Activated CD4-positive, alpha-beta T cell treated with anti-CD3 and anti-CD28 coated beads, Interleukin-2, amount 10 ng/mL, durations not matched to agents 24 days and 14 days (primary cell): ENCODE measurements around the gene KCTD21. TPM values are rescaled to one million over a fixed set of nuclear protein-coding genes. Genes with fewer than 3 reads are reported as not detected.

Source experiments
- DNase-seq: peaks from one replicate; pipeline ENCODE4 v3.0.0; 2022
- H3K27ac Mint-ChIP-seq: one replicate; pipeline ENCODE4 v1.8.0; 2022; ENCODE audit warnings: mild to moderate bottlenecking, mixed read lengths
- H3K27me3 Mint-ChIP-seq: one replicate; pipeline ENCODE4 v1.8.0; 2022; ENCODE audit warnings: mixed read lengths
- H3K36me3 Mint-ChIP-seq: one replicate; pipeline ENCODE4 v1.8.0; 2022; ENCODE audit warnings: low read depth, mild to moderate bottlenecking, mixed read lengths
- H3K4me1 Mint-ChIP-seq: one replicate; pipeline ENCODE4 v1.8.0; 2021; ENCODE audit warnings: mixed read lengths
- H3K4me3 Mint-ChIP-seq: one replicate; pipeline ENCODE4 v1.8.0; 2022; ENCODE audit warnings: mild to moderate bottlenecking, moderate library complexity, mixed read lengths
- H3K9me3 Mint-ChIP-seq: one replicate; pipeline ENCODE4 v1.8.0; 2021; ENCODE audit warnings: mixed read lengths
- intact Hi-C: fragments of 100-400 bp; cut with micrococcal nuclease; formaldehyde crosslinking; loops from one replicate; pipeline ENCODE4 v1.15.1; 2023
- total RNA-seq: library from RNA; stranded (reverse); gene quantifications from 2 replicates; pipeline ENCODE4 v1.2.3, GENCODE V29; 2022

Gene KCTD21
- total RNA-seq, 1 donor from 2014 or later: 11.7 TPM

- Mint-ChIP-seq H3K4me3 (no peak overlapping the region), H3K36me3 (peaks cover 66% of the 10 kb centered on the region), H3K4me1 (peaks cover 15% of the 10 kb centered on the region), H3K27me3 (no peaks in the 10 kb centered on the region), H3K27ac (no peak overlapping the region), H3K9me3 (no peaks in the 10 kb centered on the region)
- no peak for DNase-seq
- intact Hi-C loops: no loop called here
Measured at GRCh38 chr11:78213526-78214330, 25.3 kb upstream of the KCTD21 start.

DNA sequence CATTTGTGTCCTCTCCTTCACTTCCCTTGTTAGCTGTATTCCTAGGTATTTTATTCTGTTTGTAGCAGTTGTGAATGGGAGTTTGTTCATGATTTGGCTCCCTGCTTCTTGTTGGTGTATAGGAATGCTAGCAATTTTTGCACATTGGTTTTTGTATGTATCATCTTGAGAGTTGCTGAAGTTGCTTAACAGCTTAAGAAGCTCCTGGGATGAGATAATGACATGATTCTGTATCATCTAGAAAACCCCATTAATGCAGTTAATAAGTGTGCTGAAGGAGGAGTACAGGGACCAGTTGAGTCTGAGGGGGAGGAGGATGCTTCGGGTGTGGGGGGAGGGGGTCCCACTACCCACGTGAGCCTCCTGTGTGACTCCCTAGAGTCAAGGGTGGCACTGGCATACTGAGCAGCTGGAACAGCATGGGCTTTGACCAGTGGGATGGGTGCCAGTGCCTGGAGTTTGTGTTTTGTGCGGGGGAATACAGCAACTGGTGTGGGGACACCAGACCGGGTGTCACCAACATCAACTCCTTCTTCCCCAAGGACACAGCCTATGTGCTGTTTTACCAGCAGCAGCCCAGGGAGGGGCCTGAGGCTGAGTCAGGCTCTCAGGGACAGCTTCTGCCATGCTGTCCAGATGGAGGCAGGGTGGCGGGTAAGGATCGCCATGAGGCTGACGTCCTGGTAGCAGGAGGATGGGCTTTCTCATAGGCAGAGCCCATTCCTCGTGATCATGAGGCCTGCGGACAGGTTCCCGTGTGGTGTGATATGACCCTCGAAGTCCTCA, 24.4 kb upstream of the KCTD21 start:
- intact Hi-C loops: no loop called here
- Mint-ChIP-seq H3K9me3 (no peaks in the 10 kb centered on the region), H3K36me3 (peaks cover 63% of the 10 kb centered on the region), H3K4me1 (peaks cover 9% of the 10 kb centered on the region), H3K27ac (no peak overlapping the region), H3K4me3 (no peak overlapping the region), H3K27me3 (no peaks in the 10 kb centered on the region)
- DNase-seq: no peak

GRCh38 chr11:78211565-78211964, 23.1 kb upstream of the KCTD21 start:
- Mint-ChIP-seq H3K27me3 (no peaks in the 10 kb centered on the region), H3K27ac (no peak overlapping the region), H3K36me3 (peaks cover 60% of the 10 kb centered on the region), H3K4me1 (peaks cover 5% of the 10 kb centered on the region), H3K9me3 (no peaks in the 10 kb centered on the region), H3K4me3 (no peak overlapping the region)
- intact Hi-C loops: no loop called here
- no peak for DNase-seq

DNA sequence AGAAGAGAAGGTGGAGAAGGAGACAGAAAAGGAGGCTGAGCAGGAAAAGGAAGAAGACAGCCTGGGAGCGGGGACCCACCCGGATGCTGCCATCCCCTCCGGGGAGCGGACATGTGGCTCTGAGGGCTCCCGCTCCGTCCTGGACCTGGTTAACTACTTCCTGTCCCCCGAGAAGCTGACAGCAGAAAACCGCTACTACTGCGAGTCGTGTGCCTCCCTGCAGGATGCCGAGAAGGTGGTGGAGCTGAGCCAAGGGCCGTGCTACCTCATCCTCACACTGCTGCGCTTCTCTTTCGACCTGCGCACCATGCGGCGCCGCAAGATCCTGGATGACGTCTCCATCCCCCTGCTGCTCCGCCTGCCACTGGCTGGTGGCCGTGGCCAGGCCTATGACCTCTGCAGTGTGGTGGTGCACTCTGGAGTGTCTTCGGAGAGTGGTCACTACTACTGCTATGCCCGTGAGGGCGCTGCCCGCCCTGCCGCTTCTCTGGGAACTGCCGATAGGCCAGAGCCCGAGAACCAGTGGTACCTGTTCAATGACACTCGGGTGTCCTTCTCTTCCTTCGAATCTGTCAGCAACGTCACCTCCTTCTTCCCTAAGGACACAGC, 21.7 kb upstream of the KCTD21 start:
- peaks cover 11% of the 10 kb centered on the region for H3K4me1 Mint-ChIP-seq
- peaks cover 57% of the 10 kb centered on the region for H3K36me3 Mint-ChIP-seq
- no peak overlapping the region for H3K4me3 Mint-ChIP-seq
- no peaks in the 10 kb centered on the region for H3K9me3 Mint-ChIP-seq
- intact Hi-C loops: no loop called here
- no peak overlapping the region for H3K27ac Mint-ChIP-seq
- DNase-seq: no peak
- H3K27me3 Mint-ChIP-seq: no peaks in the 10 kb centered on the region

GRCh38 chr11:78209478-78209877, 21.1 kb upstream of the KCTD21 start:
- no peak for DNase-seq
- intact Hi-C loops: no loop called here
- peaks cover 61% of the 10 kb centered on the region for H3K36me3 Mint-ChIP-seq
- H3K4me3 Mint-ChIP-seq: no peak overlapping the region
- H3K27ac Mint-ChIP-seq: no peak overlapping the region
- no peaks in the 10 kb centered on the region for H3K9me3 Mint-ChIP-seq
- H3K27me3 Mint-ChIP-seq: no peaks in the 10 kb centered on the region
- peaks cover 15% of the 10 kb centered on the region for H3K4me1 Mint-ChIP-seq

GRCh38 chr11:78208257-78209165, 20.1 kb upstream of the KCTD21 start:
- DNase-seq: no peak
- intact Hi-C loops: no loop called here
- peaks cover 17% of the 10 kb centered on the region for H3K4me1 Mint-ChIP-seq
- H3K9me3 Mint-ChIP-seq: no peaks in the 10 kb centered on the region
- no peak overlapping the region for H3K4me3 Mint-ChIP-seq
- peaks cover 58% of the 10 kb centered on the region for H3K36me3 Mint-ChIP-seq
- H3K27me3 Mint-ChIP-seq: no peaks in the 10 kb centered on the region
- no peak overlapping the region for H3K27ac Mint-ChIP-seq

DNA sequence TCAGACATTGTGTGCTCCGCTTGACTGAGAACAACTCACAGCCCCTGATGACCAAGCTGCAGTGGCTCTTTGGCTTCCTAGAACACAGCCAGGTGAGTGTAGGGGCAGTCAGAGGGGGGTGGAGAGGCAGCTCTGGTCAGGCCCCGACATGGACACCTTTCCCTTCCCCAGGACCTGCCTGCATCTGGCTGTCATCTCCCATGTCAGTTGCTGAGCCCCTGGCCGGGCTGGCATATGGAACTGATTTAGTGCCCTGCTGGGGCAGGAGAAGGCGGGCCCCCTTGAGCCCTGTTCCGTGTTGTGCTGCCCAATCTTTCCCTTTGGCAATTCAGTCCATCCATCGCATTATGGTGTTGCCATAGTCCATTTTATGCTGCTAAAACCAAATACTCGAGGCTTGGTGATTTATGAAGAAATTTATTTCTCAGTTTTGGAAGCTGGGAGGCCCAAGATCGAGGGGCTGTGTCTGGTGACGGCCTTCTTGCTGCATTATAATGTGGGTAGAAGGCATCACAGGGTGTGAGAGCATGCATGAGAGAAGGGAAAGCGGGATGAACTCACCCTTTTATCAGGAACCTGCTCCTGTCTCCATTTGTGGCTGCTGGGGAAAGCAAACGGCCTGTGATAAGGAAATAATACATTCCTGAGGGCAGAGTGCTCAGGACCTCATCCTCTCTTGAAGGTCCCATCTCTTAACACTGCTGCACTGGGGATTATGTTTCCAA, 19.3 kb upstream of the KCTD21 start:
- Mint-ChIP-seq H3K27me3 (no peaks in the 10 kb centered on the region), H3K4me1 (peaks cover 22% of the 10 kb centered on the region), H3K9me3 (no peaks in the 10 kb centered on the region), H3K27ac (no peak overlapping the region), H3K36me3 (peaks cover 59% of the 10 kb centered on the region), H3K4me3 (no peak overlapping the region)
- intact Hi-C loops: no loop called here
- DNase-seq: no peak

DNA sequence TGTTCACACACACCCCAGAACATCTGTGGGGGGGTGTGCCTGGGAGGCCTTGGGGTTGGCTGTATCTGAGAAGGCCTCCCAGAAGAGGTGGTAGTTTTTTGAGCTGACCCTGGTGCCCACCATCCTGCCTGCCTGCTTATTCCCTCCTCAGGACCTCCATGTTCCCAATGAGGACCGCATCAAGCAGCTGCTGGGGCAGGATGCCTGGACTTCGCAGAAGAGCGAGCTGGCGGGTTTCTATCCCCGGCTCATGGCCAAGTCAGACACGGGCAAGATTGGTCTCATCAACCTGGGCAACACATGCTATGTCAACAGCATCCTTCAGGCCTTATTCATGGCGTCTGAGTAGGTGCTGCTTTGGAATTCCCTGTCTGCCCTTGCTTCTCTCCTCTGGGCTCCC, 17.3 kb upstream of the KCTD21 start:
- DNase-seq: no peak
- peaks cover 37% of the 10 kb centered on the region for H3K4me1 Mint-ChIP-seq
- peaks cover 52% of the 10 kb centered on the region for H3K36me3 Mint-ChIP-seq
- H3K27ac Mint-ChIP-seq: no peak overlapping the region
- intact Hi-C loops: no loop called here
- H3K9me3 Mint-ChIP-seq: no peaks in the 10 kb centered on the region
- no peaks in the 10 kb centered on the region for H3K27me3 Mint-ChIP-seq
- no peak overlapping the region for H3K4me3 Mint-ChIP-seq

- no peaks in the 10 kb centered on the region for H3K9me3 Mint-ChIP-seq
- H3K27ac Mint-ChIP-seq: peak overlapping the region; percentile 31
- peaks cover 37% of the 10 kb centered on the region for H3K4me1 Mint-ChIP-seq
- H3K4me3 Mint-ChIP-seq: no peak overlapping the region
- intact Hi-C loops: no loop called here
- no peak for DNase-seq
- H3K27me3 Mint-ChIP-seq: no peaks in the 10 kb centered on the region
- H3K36me3 Mint-ChIP-seq: peaks cover 47% of the 10 kb centered on the region
Measured at GRCh38 chr11:78205256-78205655, 16.8 kb upstream of the KCTD21 start.

GRCh38 chr11:78203184-78203583, 14.8 kb upstream of the KCTD21 start:
- no peaks in the 10 kb centered on the region for H3K27me3 Mint-ChIP-seq
- peak overlapping the region; percentile 81 for H3K4me3 Mint-ChIP-seq
- H3K9me3 Mint-ChIP-seq: no peaks in the 10 kb centered on the region
- intact Hi-C loops: loop anchor here (2.0 kb wide), 2 partner anchors 14 to 24 kb away; partner anchors contain the start of genes KCTD21 and USP35
- peak overlapping the region; percentile 95 for H3K27ac Mint-ChIP-seq
- H3K36me3 Mint-ChIP-seq: peaks cover 38% of the 10 kb centered on the region
- H3K4me1 Mint-ChIP-seq: peaks cover 43% of the 10 kb centered on the region
- peak; percentile 84 for DNase-seq

DNA sequence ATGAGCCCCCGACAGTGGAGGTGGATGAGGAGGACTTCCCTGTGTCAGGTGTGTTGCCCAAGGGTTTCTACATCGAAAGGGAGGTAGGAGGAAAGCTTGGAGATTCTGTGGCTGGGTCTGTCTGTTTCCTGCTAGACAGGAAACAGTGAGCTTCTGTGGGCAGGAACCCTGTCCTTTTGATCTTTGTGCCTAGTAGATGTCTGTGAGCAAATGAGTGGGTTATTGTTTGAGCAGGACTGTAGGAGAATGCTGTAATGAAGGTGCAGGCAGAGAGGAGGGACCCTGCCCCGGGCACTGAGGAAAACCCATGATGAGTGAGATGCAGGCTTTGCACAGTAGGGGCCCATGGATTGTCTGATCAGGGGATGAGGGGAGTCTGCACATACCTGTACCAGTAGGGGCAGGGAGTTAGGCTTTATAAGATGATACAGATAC, 14.3 kb upstream of the KCTD21 start:
- H3K27me3 Mint-ChIP-seq: no peaks in the 10 kb centered on the region
- H3K4me1 Mint-ChIP-seq: peaks cover 43% of the 10 kb centered on the region
- peak overlapping the region; percentile 81 for H3K4me3 Mint-ChIP-seq
- peak overlapping the region; percentile 95 for H3K27ac Mint-ChIP-seq
- peaks cover 38% of the 10 kb centered on the region for H3K36me3 Mint-ChIP-seq
- intact Hi-C loops: loop anchor here (1.0 to 2.0 kb wide), 3 partner anchors 8 to 24 kb away; partner anchors contain the start of genes KCTD21 and USP35
- no peaks in the 10 kb centered on the region for H3K9me3 Mint-ChIP-seq
- DNase-seq: peak; percentile 88

GRCh38 chr11:78201096-78201818, 12.8 kb upstream of the KCTD21 start:
- no peak for DNase-seq
- no peaks in the 10 kb centered on the region for H3K9me3 Mint-ChIP-seq
- peaks cover 31% of the 10 kb centered on the region for H3K36me3 Mint-ChIP-seq
- no peaks in the 10 kb centered on the region for H3K27me3 Mint-ChIP-seq
- intact Hi-C loops: no loop called here
- H3K27ac Mint-ChIP-seq: peak overlapping the region; percentile 84
- peaks cover 41% of the 10 kb centered on the region for H3K4me1 Mint-ChIP-seq
- H3K4me3 Mint-ChIP-seq: peak overlapping the region; percentile 54
